ENCODE data around the gene RGL1. TPM values are rescaled to one million over a fixed set of nuclear protein-coding genes. Genes with fewer than 3 reads are reported as not detected.

RGL1 gene
- total RNA-seq, 3 donors from 2014 or later (not counting 1 experiment from before 2014, with no cell fraction given) = 0.16 to 0.52 (median 0.40) TPM

- Histone ChIP-seq H3K4me1 (ENCODE audit: control insufficient read depth, insufficient read depth, low read length) (no peaks in the 10 kb centered on the region), H3K27me3 (ENCODE audit: control insufficient read depth, insufficient read depth, low read length) (no peaks in the 10 kb centered on the region), H3K9me3 (ENCODE audit: control insufficient read depth, insufficient read depth, low read length) (no peaks in the 10 kb centered on the region), H3K27ac (ENCODE audit: low read length) (no peak overlapping the region), H3K4me3 (ENCODE audit: low read length) (no peak overlapping the region), H3K36me3 (ENCODE audit: control insufficient read depth, insufficient read depth, low read length) (no peaks in the 10 kb centered on the region)
- no peak for TF ChIP-seq CTCF (IDR thresholded peaks at IDR 0.05)
- ATAC-seq = no peak
- no peak overlapping the region for H3K27ac Mint-ChIP-seq
- no peak for DNase-seq
- no peaks in the 10 kb centered on the region for H3K9me3 Mint-ChIP-seq
- no peaks in the 10 kb centered on the region for H3K36me3 Mint-ChIP-seq
- intact Hi-C loops (cut with micrococcal nuclease) = no loop called here
- no peaks in the 10 kb centered on the region for H3K4me1 Mint-ChIP-seq
- H3K27me3 Mint-ChIP-seq (ENCODE audit: low read depth in 2 of 2) = peaks cover 0 to 3% of the 10 kb centered on the region in 2 donors
- 100% methylated on average over 2 of the region's 3 CpGs for whole genome bisulfite sequencing (ENCODE audit: insufficient coverage)
- no peak overlapping the region for H3K4me3 Mint-ChIP-seq
Observed at GRCh38 chr1:183821889-183822611, 17.1 kb downstream of the RGL1 start.

DNA sequence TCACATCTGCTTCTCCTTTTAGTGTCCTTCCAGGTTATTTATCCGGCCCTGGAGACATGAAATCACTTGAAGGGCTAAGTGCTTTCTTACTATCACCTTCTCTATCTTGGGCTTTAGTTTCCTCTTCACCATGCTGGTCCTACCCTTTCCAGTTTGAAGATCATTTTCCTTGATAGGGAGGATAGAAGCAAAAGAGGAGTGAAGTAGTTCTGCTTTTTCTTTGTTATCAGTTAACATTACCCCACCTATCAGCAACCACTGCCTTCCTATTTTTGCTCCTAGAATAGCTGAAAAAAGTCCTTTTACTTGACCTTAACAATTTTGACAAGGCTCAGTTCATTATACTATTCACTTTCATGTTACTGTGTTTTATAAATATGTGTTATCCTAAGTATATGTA is 19.4 kb downstream of the RGL1 start:
- Mint-ChIP-seq H3K27me3 (ENCODE audit: low read depth in 2 of 2) (peaks cover 0 to 6% of the 10 kb centered on the region in 2 donors), H3K36me3 (no peaks in the 10 kb centered on the region), H3K4me3 (no peak overlapping the region), H3K9me3 (no peaks in the 10 kb centered on the region), H3K4me1 (no peaks in the 10 kb centered on the region), H3K27ac (no peak overlapping the region)
- H3K27ac ChIP-seq (ENCODE audit: low read length) = no peak overlapping the region
- H3K36me3 ChIP-seq (ENCODE audit: control insufficient read depth, insufficient read depth, low read length) = no peaks in the 10 kb centered on the region
- WGBS (ENCODE audit: insufficient coverage) = 40% methylated on average over 1 of the region's 1 CpG
- H3K27me3 ChIP-seq (ENCODE audit: control insufficient read depth, insufficient read depth, low read length) = no peaks in the 10 kb centered on the region
- intact Hi-C loops (cut with micrococcal nuclease) = no loop called here
- no peak for DNase-seq
- no peak for ATAC-seq
- H3K4me1 ChIP-seq (ENCODE audit: control insufficient read depth, insufficient read depth, low read length) = no peaks in the 10 kb centered on the region
- H3K9me3 ChIP-seq (ENCODE audit: control insufficient read depth, insufficient read depth, low read length) = no peaks in the 10 kb centered on the region
- no peak for TF ChIP-seq CTCF (IDR thresholded peaks at IDR 0.05)
- no peak overlapping the region for H3K4me3 ChIP-seq (ENCODE audit: low read length)

- no peak for ATAC-seq
- Histone ChIP-seq H3K4me1 (ENCODE audit: control insufficient read depth, insufficient read depth, low read length) (no peaks in the 10 kb centered on the region), H3K36me3 (ENCODE audit: control insufficient read depth, insufficient read depth, low read length) (no peaks in the 10 kb centered on the region), H3K4me3 (ENCODE audit: low read length) (no peak overlapping the region), H3K9me3 (ENCODE audit: control insufficient read depth, insufficient read depth, low read length) (no peaks in the 10 kb centered on the region), H3K27me3 (ENCODE audit: control insufficient read depth, insufficient read depth, low read length) (no peaks in the 10 kb centered on the region), H3K27ac (ENCODE audit: low read length) (no peak overlapping the region)
- Mint-ChIP-seq H3K36me3 (no peaks in the 10 kb centered on the region), H3K27me3 (ENCODE audit: low read depth in 2 of 2) (peaks cover 3 to 6% of the 10 kb centered on the region in 2 donors), H3K4me3 (no peak overlapping the region), H3K4me1 (no peaks in the 10 kb centered on the region), H3K9me3 (no peaks in the 10 kb centered on the region), H3K27ac (no peak overlapping the region)
- DNase-seq = no peak
- intact Hi-C loops (cut with micrococcal nuclease) = no loop called here
- no peak for TF ChIP-seq CTCF (IDR thresholded peaks at IDR 0.05)
Observed at GRCh38 chr1:183827801-183828200, 22.9 kb downstream of the RGL1 start.

GRCh38 chr1:183830389-183830788 is 25.5 kb downstream of the RGL1 start:
- no peak for TF ChIP-seq CTCF (IDR thresholded peaks at IDR 0.05)
- Histone ChIP-seq H3K9me3 (ENCODE audit: control insufficient read depth, insufficient read depth, low read length) (no peaks in the 10 kb centered on the region), H3K27ac (ENCODE audit: low read length) (no peak overlapping the region), H3K4me1 (ENCODE audit: control insufficient read depth, insufficient read depth, low read length) (no peaks in the 10 kb centered on the region), H3K4me3 (ENCODE audit: low read length) (no peak overlapping the region), H3K27me3 (ENCODE audit: control insufficient read depth, insufficient read depth, low read length) (no peaks in the 10 kb centered on the region), H3K36me3 (ENCODE audit: control insufficient read depth, insufficient read depth, low read length) (no peaks in the 10 kb centered on the region)
- Mint-ChIP-seq H3K27ac (no peak overlapping the region), H3K27me3 (ENCODE audit: low read depth in 2 of 2) (peaks cover 3 to 6% of the 10 kb centered on the region in 2 donors), H3K4me1 (no peaks in the 10 kb centered on the region), H3K36me3 (no peaks in the 10 kb centered on the region), H3K4me3 (no peak overlapping the region), H3K9me3 (no peaks in the 10 kb centered on the region)
- intact Hi-C loops (cut with micrococcal nuclease) = no loop called here
- DNase-seq (no peak), ATAC-seq (no peak)
- 83% methylated on average over 1 of the region's 1 CpG for WGBS (ENCODE audit: insufficient coverage)

Measured in natural killer cell (primary cell).